Esophagus muscularis mucosa (tissue), 4 donors: ENCODE results near the gene TNPO3. TPM values are rescaled to one million over a fixed set of nuclear protein-coding genes. Genes with fewer than 3 reads are reported as not detected.

Experiments used
- DNase-seq: peaks from one replicate; pipeline ENCODE4 v3.0.0-alpha.2; 2017; ENCODE audit errors: extremely low spot score
- H3K27ac ChIP-seq, 4 donors: fragments of 200-600 bp; sonication (generic); replicated peaks in 1 of 4; 1 replicate in 3 of 4; 2 replicates in 1 of 4; pipeline ENCODE4 v1.5.1; 2016 to 2019; ENCODE audit warnings: mild to moderate bottlenecking in 1 of 4
- H3K27me3 ChIP-seq, 4 donors: fragments of 200-600 bp; sonication (generic); one replicate each; pipeline versions ENCODE4 v1.5.1 to v1.6.0; 2016 to 2019
- H3K36me3 ChIP-seq, 4 donors: fragments of 200-600 bp; sonication (generic); one replicate each; pipeline ENCODE4 v1.5.1; 2016 to 2019
- H3K4me1 ChIP-seq, 4 donors: fragments of 200-600 bp; sonication (generic); one replicate each; pipeline ENCODE4 v1.5.1; 2016 to 2019
- H3K4me3 ChIP-seq, 4 donors: fragments of 200-600 bp; sonication (generic); 1 replicate in 2 of 4; 2 replicates in 2 of 4; pipeline ENCODE4 v1.5.1; 2016 to 2019; ENCODE audit warnings: mild to moderate bottlenecking in 4 of 4, moderate library complexity in 1 of 4
- H3K9me3 ChIP-seq, 4 donors: fragments of 200-600 bp; sonication (generic); 1 replicate in 3 of 4; 2 replicates in 1 of 4; pipeline ENCODE4 v1.5.1; 2016 to 2019
- EP300 ChIP-seq: sonication (generic); formaldehyde crosslinking; IDR thresholded peaks from one replicate; pipeline ENCODE4 v1.6.1; 2017; ENCODE audit warnings: antibody characterized with exemption
- POLR2A ChIP-seq: fragments of 450-650 bp; IDR thresholded peaks from one replicate; pipeline ENCODE4 v1.6.1; 2017; ENCODE audit warnings: antibody characterized with exemption, moderate library complexity, mild to moderate bottlenecking, low read depth
- POLR2AphosphoS5 ChIP-seq, 2 donors: sonication (generic); formaldehyde crosslinking; IDR thresholded peaks; one replicate each; pipeline ENCODE4 v1.6.1; 2017; ENCODE audit warnings: antibody characterized with exemption in 2 of 2
- WGBS: methylation state at CpG from one replicate; pipeline ENCODE4 v1.1.5; 2018; 5-methylcytosine and 5-hydroxymethylcytosine counted together
- intact Hi-C: fragments of 100-400 bp; cut with DNase I; formaldehyde crosslinking; loops from one replicate; pipeline ENCODE4 v1.15.1; 2023
- total RNA-seq, 4 donors: library from RNA; depleted of rRNA; stranded (reverse); fragments of >200 nt; gene quantifications; one replicate each; pipeline versions ENCODE4 v1.1.0 to v1.2.1, GENCODE V29; 2016
- TF ChIP-seq, protein P1 (sequence below), 3 experiments: fragments of 200-600 bp in 2 of 3; fragments of 450-650 bp in 1 of 3; sonication (generic) in 2 of 3; IDR thresholded peaks; one replicate each; pipeline ENCODE4 v1.5.1; 2017 to 2019; ENCODE audit warnings: antibody characterized with exemption in 3 of 3, mild to moderate bottlenecking in 2 of 3, moderate library complexity in 1 of 3

The TNPO3 gene
- total RNA-seq, 4 donors from 2014 or later, result 35.7 to 46.2 (median 38.1) TPM

DNA sequence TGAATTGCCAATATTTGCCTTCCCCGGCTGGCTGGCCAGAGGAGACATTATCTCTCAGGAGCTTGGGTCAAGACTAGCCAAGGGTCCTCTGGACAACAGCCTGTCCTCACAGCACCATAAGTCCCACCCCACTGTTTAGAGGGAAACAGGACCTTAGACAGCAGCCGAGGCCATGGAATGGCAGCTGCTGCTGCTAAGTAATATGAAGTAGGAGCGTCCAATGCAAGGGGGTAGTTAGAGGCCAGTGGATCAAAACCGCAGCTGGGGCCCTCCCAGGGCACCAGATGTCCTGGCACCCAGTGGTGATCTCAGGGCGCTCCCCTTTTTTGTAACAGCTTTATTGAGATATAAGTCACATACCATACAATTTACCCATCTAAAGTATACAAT is 131.5 kb downstream of the TNPO3 start:
- intact Hi-C loops, result no loop called here
- H3K4me3 ChIP-seq, result no peak overlapping the region
- 79% methylated on average over 5 of the region's 5 CpGs for WGBS
- no peaks in the 10 kb centered on the region for H3K4me1 ChIP-seq
- DNase-seq, result no peak
- TF ChIP-seq POLR2A (no peak), POLR2AphosphoS5 (IDR thresholded peaks at IDR 0.05) (no peak), EP300 (no peak)
- TF ChIP-seq, protein P1, sequence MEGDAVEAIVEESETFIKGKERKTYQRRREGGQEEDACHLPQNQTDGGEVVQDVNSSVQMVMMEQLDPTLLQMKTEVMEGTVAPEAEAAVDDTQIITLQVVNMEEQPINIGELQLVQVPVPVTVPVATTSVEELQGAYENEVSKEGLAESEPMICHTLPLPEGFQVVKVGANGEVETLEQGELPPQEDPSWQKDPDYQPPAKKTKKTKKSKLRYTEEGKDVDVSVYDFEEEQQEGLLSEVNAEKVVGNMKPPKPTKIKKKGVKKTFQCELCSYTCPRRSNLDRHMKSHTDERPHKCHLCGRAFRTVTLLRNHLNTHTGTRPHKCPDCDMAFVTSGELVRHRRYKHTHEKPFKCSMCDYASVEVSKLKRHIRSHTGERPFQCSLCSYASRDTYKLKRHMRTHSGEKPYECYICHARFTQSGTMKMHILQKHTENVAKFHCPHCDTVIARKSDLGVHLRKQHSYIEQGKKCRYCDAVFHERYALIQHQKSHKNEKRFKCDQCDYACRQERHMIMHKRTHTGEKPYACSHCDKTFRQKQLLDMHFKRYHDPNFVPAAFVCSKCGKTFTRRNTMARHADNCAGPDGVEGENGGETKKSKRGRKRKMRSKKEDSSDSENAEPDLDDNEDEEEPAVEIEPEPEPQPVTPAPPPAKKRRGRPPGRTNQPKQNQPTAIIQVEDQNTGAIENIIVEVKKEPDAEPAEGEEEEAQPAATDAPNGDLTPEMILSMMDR (IDR thresholded peaks at IDR 0.05), result no peak
- H3K27me3 ChIP-seq, result peaks cover 0 to 49% (median 3%) of the 10 kb centered on the region in 4 donors
- H3K36me3 ChIP-seq, result no peaks in the 10 kb centered on the region
- no peaks in the 10 kb centered on the region for H3K9me3 ChIP-seq
- H3K27ac ChIP-seq, result no peak overlapping the region

DNA sequence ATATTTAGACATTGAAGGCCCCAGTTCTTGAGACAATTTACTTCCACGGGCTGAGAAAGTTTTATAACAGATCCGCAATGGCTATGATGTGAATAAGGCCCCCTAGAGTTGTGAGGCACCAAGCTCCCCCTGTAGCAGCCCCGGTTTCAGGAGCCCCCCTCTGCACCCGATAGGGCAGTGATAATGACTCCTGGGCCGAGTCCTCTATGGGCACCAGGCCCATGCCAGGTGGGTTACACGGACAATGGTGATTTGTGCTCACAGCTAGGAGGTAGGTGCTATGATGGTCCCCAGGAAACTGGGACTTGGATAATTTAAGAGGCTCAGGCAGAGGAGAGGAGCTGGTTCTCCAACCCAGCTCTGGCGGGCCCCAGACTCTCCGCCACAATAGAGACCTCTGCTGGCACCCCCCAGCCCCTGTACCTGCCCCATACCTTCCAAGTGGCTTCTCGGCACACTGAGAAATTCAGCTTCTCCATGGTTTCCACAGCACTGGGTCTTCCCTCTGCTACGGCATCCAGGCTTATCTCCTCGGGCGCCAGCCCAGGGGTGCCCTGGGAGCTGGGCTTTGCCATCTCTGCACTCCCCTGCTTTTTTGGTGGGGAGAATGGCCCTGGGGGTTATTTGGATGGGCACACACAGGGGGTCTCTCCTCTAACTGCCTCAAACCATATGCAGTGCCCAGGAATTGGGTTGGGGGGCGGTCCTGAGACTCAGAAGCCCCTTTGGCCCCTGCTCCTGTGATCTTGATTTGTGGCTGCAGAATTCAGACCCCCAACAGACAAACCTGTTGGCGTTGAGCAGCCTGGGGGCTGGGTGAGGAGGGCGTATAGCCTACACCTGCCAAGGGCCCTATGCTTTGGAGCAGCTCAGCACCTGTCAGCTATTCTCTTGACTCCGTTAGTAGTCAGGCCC is 132.2 kb downstream of the TNPO3 start:
- Histone ChIP-seq H3K9me3 (no peaks in the 10 kb centered on the region), H3K27me3 (peaks cover 0 to 46% (median 3%) of the 10 kb centered on the region in 4 donors), H3K27ac (no peak overlapping the region), H3K36me3 (no peaks in the 10 kb centered on the region), H3K4me1 (no peaks in the 10 kb centered on the region), H3K4me3 (no peak overlapping the region)
- DNase-seq, result no peak
- no peak for TF ChIP-seq POLR2A
- TF ChIP-seq EP300, result no peak
- TF ChIP-seq POLR2AphosphoS5 (IDR thresholded peaks at IDR 0.05), result no peak
- TF ChIP-seq, protein P1 (IDR thresholded peaks at IDR 0.05), result no peak
- 80% methylated on average over 10 of the region's 16 CpGs for WGBS
- intact Hi-C loops, result no loop called here

DNA sequence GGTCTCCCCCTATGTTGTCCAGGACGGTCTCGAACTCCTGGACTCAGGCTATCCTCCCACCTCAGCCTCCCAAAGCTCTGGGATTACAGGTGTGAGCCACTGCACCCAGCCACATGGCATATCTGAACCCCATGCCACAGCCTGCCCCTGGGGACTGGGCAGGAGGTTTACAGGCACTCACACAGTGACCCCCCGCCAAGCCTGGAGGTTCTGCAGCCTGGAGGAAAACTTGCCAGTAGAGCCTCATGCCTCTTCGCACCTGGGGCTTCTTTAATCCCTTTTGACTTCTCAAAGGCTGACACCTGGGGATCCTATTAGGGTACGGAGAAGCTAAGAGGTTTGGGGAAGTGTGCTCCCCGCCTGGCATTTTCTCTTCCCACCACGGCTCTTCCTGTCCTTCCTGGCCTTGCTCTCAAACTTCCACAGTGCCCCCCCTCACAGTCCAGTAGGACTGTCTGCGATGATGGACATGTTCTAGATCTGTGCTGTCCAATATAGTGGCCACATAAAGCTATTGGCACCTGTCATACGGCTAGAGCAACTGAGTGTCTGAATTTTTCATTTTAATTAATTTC is 133.0 kb downstream of the TNPO3 start:
- no peaks in the 10 kb centered on the region for H3K4me1 ChIP-seq
- H3K27ac ChIP-seq, result no peak overlapping the region
- WGBS, result 80% methylated on average over 9 of the region's 9 CpGs
- no peak overlapping the region for H3K4me3 ChIP-seq
- intact Hi-C loops, result no loop called here
- peaks cover 0 to 42% (median 3%) of the 10 kb centered on the region in 4 donors for H3K27me3 ChIP-seq
- no peak for DNase-seq
- H3K9me3 ChIP-seq, result no peaks in the 10 kb centered on the region
- no peaks in the 10 kb centered on the region for H3K36me3 ChIP-seq
- TF ChIP-seq POLR2A (no peak), EP300 (no peak), POLR2AphosphoS5 (IDR thresholded peaks at IDR 0.05) (no peak)
- TF ChIP-seq, protein P1 (IDR thresholded peaks at IDR 0.05), result no peak

DNA sequence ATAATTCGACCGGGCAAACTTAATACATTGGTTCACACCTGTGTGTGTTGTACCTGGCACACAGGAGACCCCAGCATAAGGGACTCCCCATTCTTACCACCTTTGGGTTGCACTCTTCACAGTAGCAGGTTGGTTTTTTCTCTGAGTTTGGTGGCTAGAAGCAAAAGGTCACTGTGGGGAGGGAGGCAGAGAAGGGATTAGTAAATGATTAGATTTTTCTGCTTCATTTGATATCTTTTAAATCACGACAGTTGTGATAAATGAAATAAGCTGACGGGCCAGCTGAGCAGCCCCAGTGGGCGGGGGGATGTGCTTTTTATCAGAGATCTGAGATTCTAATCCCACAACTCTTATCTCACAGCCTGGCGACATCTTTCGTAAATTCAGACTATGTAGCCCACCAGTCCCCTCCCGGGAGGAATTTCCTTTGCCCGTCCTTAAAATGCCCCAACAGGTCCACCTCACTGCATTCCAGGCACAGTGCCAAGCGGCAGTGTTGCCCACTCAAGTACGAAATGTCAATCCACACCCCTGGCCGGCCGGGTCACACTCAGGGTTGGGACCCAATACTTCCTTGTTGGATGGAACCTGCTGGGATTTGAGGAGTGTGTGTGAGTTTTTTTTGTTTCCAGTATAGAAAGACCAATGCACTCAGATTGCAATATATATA is 133.9 kb downstream of the TNPO3 start:
- Histone ChIP-seq H3K27me3 (peaks cover 0 to 51% (median 4%) of the 10 kb centered on the region in 4 donors), H3K27ac (no peak overlapping the region), H3K4me3 (no peak overlapping the region), H3K9me3 (no peaks in the 10 kb centered on the region), H3K4me1 (peaks cover 0 to 3% (median 2%) of the 10 kb centered on the region in 4 donors), H3K36me3 (no peaks in the 10 kb centered on the region)
- intact Hi-C loops, result no loop called here
- TF ChIP-seq EP300 (no peak), POLR2A (no peak), POLR2AphosphoS5 (IDR thresholded peaks at IDR 0.05) (no peak)
- TF ChIP-seq, protein P1 (IDR thresholded peaks at IDR 0.05), result no peak
- WGBS, result 74% methylated on average over 13 of the region's 13 CpGs
- DNase-seq, result no peak
